Type B pancreatic cell (in vitro differentiated cells): Measurements from ENCODE around the gene ZNF35. TPM values are rescaled to one million over a fixed set of nuclear protein-coding genes. Genes with fewer than 3 reads are reported as not detected.
A peak's percentile ranks its signal among the peaks of the same experiment; 100 is the strongest.

Source experiments
- DNase-seq: peaks from one replicate; pipeline ENCODE4 v3.0.0; 2021; ENCODE audit warnings: mixed read lengths; ENCODE audit not compliant: unreplicated experiment; ENCODE audit errors: extremely low spot score
- H3K27ac Mint-ChIP-seq: 2 replicates; pipeline ENCODE4 v1.8.0; 2021; ENCODE audit warnings: mild to moderate bottlenecking, mixed read lengths
- H3K27me3 Mint-ChIP-seq: 2 replicates; pipeline ENCODE4 v1.8.0; 2021; ENCODE audit warnings: mixed read lengths
- H3K36me3 Mint-ChIP-seq: 2 replicates; pipeline ENCODE4 v1.8.0; 2021; ENCODE audit warnings: mixed read lengths
- H3K4me1 Mint-ChIP-seq: one replicate; pipeline ENCODE4 v1.8.0; 2021; ENCODE audit warnings: mixed read lengths; ENCODE audit not compliant: unreplicated experiment
- H3K4me3 Mint-ChIP-seq: 2 replicates; pipeline ENCODE4 v1.8.0; 2021; ENCODE audit warnings: mild to moderate bottlenecking, mixed read lengths
- H3K9me3 Mint-ChIP-seq: 2 replicates; pipeline ENCODE4 v1.8.0; 2021; ENCODE audit warnings: mixed read lengths
- CTCF ChIP-seq: fragments of 200-600 bp; sonication (generic); conservative IDR thresholded peaks from 2 replicates; pipeline ENCODE4 v1.5.0; 2021; ENCODE audit warnings: antibody characterized with exemption, mild to moderate bottlenecking
- total RNA-seq: library from RNA; stranded (reverse); gene quantifications from 2 replicates; pipeline ENCODE4 v1.2.1, GENCODE V29; 2021; ENCODE audit warnings: low replicate concordance

Gene ZNF35
- total RNA-seq, 1 donor from 2014 or later: 18.7 TPM

DNA sequence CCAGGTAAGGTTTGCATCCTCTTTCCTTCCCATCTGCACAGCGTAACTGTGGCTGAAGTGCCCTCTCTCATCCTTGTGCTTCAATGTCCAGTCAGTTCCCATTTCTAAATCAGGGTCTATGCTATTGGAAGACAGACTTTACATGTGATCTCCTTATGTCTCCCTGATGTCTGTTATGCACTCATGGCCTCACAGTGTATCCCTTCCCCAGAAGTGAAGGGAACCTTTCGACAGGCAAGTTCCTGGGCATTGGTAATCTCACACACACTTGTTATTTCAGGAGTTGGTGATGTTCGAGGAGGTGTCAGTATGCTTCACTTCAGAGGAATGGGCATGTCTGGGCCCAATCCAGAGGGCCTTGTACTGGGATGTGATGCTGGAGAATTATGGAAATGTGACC, 16.3 kb upstream of the ZNF35 start:
- no peaks in the 10 kb centered on the region for H3K9me3 Mint-ChIP-seq
- H3K27ac Mint-ChIP-seq: no peak overlapping the region
- no peak for DNase-seq
- no peak for TF ChIP-seq CTCF
- peaks cover 3% of the 10 kb centered on the region for H3K4me1 Mint-ChIP-seq
- H3K4me3 Mint-ChIP-seq: no peak overlapping the region
- peaks cover 39% of the 10 kb centered on the region for H3K36me3 Mint-ChIP-seq
- H3K27me3 Mint-ChIP-seq: no peaks in the 10 kb centered on the region

DNA sequence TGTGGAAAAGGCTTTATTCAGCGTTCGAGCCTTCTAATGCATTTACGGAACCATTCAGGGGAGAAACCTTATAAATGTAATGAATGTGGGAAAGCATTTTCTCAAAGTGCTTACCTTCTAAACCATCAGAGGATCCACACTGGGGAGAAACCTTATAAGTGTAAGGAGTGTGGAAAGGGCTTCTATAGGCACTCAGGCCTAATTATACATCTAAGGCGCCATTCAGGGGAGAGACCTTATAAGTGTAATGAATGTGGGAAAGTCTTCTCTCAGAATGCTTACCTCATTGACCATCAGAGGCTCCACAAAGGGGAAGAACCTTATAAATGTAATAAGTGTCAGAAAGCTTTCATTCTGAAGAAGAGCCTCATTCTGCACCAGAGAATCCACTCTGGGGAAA, 6.2 kb upstream of the ZNF35 start:
- Mint-ChIP-seq H3K36me3 (peaks cover 81% of the 10 kb centered on the region), H3K27me3 (no peaks in the 10 kb centered on the region), H3K4me1 (no peaks in the 10 kb centered on the region), H3K9me3 (peaks cover 28% of the 10 kb centered on the region), H3K27ac (no peak overlapping the region), H3K4me3 (no peak overlapping the region)
- DNase-seq: no peak
- no peak for TF ChIP-seq CTCF

DNA sequence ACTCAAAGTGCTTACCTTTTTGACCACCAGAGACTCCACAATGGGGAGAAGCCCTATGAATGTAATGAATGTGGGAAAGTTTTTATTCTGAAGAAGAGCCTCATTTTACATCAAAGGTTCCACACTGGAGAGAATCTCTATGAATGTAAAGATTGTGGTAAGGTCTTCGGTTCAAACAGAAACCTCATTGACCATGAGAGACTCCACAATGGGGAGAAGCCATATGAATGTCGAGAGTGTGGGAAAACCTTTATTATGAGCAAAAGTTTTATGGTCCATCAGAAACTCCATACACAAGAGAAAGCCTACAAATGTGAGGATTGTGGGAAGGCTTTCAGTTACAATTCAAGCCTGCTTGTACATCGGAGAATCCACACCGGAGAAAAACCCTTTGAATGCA, 5.5 kb upstream of the ZNF35 start:
- H3K4me1 Mint-ChIP-seq: peaks cover 7% of the 10 kb centered on the region
- H3K36me3 Mint-ChIP-seq: peaks cover 75% of the 10 kb centered on the region
- no peaks in the 10 kb centered on the region for H3K27me3 Mint-ChIP-seq
- no peak for TF ChIP-seq CTCF
- H3K4me3 Mint-ChIP-seq: no peak overlapping the region
- peaks cover 28% of the 10 kb centered on the region for H3K9me3 Mint-ChIP-seq
- no peak overlapping the region for H3K27ac Mint-ChIP-seq
- DNase-seq: no peak

- Mint-ChIP-seq H3K27me3 (no peaks in the 10 kb centered on the region), H3K4me1 (peaks cover 18% of the 10 kb centered on the region), H3K36me3 (peaks cover 50% of the 10 kb centered on the region), H3K27ac (peak overlapping the region; percentile 88), H3K9me3 (peaks cover 9% of the 10 kb centered on the region), H3K4me3 (peak overlapping the region; percentile 96)
- no peak for DNase-seq
- TF ChIP-seq CTCF: no peak
Measured at GRCh38 chr3:44647771-44648170, 761 bp upstream of the ZNF35 start.

DNA sequence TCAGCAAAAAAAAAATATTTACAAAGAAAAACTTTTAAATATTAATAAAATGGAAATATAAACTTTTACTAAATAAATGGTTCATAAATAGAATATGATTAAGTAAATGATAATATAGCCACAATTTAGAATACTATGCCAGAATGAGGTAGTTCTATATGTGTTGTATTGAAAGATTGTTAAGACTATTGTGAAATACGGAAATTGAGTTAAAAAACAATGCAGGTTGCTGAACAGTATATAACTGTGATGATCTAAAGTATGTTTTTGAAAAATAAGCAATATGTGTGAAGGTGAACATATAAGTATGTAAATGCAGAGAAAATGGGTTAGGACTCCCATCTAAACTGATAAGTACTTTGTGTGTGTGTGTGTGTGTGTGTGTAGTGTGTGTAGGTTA, 1.2 kb downstream of the ZNF35 start:
- no peak overlapping the region for H3K27ac Mint-ChIP-seq
- no peak for TF ChIP-seq CTCF
- H3K27me3 Mint-ChIP-seq: no peaks in the 10 kb centered on the region
- peaks cover 52% of the 10 kb centered on the region for H3K36me3 Mint-ChIP-seq
- DNase-seq: no peak
- H3K4me1 Mint-ChIP-seq: peaks cover 18% of the 10 kb centered on the region
- no peaks in the 10 kb centered on the region for H3K9me3 Mint-ChIP-seq
- peak overlapping the region; percentile 64 for H3K4me3 Mint-ChIP-seq

- Mint-ChIP-seq H3K36me3 (peaks cover 62% of the 10 kb centered on the region), H3K27me3 (no peaks in the 10 kb centered on the region), H3K4me3 (peak overlapping the region; percentile 10), H3K9me3 (peaks cover 4% of the 10 kb centered on the region), H3K27ac (no peak overlapping the region), H3K4me1 (peaks cover 3% of the 10 kb centered on the region)
- no peak for TF ChIP-seq CTCF
- DNase-seq: no peak
Measured at GRCh38 chr3:44654039-44654438, 5.5 kb downstream of the ZNF35 start.
